PC-9 (cell line): ENCODE measurements around the gene IL1R1.

Experiments
- EZH2 ChIP-seq: fragments of 200-600 bp; sonication (generic); IDR thresholded peaks from 2 replicates; pipeline ENCODE4 v1.8.0; 2017; ENCODE audit warnings: antibody characterized with exemption, low read depth
- TF ChIP-seq, protein P1 (sequence below): fragments of 200-600 bp; sonication (generic); conservative IDR thresholded peaks from 2 replicates; pipeline ENCODE4 v1.6.1; 2017; ENCODE audit warnings: mixed run types, antibody characterized with exemption, mild to moderate bottlenecking, moderate library complexity

DNA sequence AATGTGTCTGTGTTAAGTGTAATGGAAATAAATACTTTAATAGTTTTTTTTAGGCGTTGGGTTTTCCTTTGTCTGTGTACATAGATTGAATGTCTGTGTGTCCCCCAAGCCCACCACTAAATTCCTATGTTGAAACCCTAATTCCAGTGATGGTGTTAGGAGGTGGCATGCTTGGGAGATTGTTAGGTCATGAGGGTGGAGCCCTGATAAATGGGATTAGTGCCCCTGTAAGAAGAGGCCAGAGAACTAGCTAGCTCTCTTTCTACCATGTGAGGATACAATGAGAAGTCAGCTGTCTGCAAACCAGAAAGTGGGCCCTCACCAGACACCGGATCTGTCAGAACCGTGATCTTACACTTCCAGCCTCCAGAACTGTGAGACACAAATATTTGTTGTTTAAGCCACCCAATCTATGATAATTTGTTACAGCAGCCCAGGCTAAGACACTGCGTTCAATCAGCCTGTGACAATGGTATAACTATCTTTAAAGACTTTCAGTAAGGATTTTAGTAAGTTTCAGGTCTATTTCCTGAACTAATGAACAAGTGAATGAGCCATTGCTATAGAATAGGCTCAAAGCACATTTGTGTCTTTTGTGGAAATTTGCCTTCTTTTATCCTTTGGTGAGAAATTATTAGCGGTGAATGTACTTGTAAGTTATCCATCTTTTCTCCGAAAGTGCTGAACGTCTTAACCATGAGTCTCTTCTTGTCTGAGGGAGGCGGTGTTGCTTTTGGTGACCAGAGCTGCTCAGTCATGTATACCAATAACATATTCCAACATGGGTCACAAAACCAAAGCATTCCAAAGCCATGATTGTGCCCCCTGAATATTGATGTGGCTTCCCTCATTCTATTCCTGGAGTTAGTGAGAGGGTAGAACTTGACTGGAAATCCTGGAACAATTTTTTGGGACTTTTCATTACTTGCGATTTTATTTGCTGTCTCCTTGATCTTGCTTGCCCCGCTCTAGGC lies 29.6 kb upstream of the IL1R1 start:
- TF ChIP-seq, protein P1, sequence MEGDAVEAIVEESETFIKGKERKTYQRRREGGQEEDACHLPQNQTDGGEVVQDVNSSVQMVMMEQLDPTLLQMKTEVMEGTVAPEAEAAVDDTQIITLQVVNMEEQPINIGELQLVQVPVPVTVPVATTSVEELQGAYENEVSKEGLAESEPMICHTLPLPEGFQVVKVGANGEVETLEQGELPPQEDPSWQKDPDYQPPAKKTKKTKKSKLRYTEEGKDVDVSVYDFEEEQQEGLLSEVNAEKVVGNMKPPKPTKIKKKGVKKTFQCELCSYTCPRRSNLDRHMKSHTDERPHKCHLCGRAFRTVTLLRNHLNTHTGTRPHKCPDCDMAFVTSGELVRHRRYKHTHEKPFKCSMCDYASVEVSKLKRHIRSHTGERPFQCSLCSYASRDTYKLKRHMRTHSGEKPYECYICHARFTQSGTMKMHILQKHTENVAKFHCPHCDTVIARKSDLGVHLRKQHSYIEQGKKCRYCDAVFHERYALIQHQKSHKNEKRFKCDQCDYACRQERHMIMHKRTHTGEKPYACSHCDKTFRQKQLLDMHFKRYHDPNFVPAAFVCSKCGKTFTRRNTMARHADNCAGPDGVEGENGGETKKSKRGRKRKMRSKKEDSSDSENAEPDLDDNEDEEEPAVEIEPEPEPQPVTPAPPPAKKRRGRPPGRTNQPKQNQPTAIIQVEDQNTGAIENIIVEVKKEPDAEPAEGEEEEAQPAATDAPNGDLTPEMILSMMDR: no peak
- TF ChIP-seq EZH2: no peak
